ENCODE measurements around the gene MCM9.

DNA sequence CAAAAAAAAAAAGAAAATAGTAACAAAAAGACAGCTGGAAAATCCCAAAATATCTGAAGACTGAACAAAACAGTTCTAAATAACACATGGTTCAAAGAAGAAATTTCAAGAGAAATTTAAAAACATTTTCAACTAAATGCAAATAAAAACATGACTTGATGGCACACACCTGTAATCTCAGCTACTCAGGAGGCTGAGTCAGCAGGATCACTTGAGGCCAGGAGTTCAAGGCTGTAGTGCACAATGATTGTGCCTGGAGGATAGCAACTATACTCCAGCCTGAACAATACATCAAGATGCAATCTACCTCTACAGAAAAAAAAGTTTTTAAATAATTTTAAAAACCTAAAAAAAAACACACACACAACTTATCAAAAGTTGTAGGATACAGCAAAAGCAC, 62.6 kb downstream of the MCM9 start:
- TF ChIP-seq, protein P1, sequence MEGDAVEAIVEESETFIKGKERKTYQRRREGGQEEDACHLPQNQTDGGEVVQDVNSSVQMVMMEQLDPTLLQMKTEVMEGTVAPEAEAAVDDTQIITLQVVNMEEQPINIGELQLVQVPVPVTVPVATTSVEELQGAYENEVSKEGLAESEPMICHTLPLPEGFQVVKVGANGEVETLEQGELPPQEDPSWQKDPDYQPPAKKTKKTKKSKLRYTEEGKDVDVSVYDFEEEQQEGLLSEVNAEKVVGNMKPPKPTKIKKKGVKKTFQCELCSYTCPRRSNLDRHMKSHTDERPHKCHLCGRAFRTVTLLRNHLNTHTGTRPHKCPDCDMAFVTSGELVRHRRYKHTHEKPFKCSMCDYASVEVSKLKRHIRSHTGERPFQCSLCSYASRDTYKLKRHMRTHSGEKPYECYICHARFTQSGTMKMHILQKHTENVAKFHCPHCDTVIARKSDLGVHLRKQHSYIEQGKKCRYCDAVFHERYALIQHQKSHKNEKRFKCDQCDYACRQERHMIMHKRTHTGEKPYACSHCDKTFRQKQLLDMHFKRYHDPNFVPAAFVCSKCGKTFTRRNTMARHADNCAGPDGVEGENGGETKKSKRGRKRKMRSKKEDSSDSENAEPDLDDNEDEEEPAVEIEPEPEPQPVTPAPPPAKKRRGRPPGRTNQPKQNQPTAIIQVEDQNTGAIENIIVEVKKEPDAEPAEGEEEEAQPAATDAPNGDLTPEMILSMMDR (IDR thresholded peaks at IDR 0.05; ENCODE audit: poor library complexity) = no peak
- no peak for TF ChIP-seq EZH2phosphoT487 (IDR thresholded peaks at IDR 0.05; ENCODE audit: low read depth, severe bottlenecking, unreplicated experiment)
